Loucy (cell line): ENCODE results near the gene SNIP1.

ENCODE experiments used
- EZH2phosphoT487 ChIP-seq: fragments of 200-600 bp; IDR thresholded peaks from 2 replicates; pipeline ENCODE4 v1.6.1; 2018; ENCODE audit warnings: antibody characterized with exemption, mild to moderate bottlenecking, moderate library complexity, borderline replicate concordance
- TF ChIP-seq, protein P1 (sequence below): fragments of 200-600 bp; sonication (generic); conservative IDR thresholded peaks from 2 replicates; pipeline ENCODE4 v1.5.1; 2014; ENCODE audit warnings: mild to moderate bottlenecking, antibody characterized with exemption, low read length

DNA sequence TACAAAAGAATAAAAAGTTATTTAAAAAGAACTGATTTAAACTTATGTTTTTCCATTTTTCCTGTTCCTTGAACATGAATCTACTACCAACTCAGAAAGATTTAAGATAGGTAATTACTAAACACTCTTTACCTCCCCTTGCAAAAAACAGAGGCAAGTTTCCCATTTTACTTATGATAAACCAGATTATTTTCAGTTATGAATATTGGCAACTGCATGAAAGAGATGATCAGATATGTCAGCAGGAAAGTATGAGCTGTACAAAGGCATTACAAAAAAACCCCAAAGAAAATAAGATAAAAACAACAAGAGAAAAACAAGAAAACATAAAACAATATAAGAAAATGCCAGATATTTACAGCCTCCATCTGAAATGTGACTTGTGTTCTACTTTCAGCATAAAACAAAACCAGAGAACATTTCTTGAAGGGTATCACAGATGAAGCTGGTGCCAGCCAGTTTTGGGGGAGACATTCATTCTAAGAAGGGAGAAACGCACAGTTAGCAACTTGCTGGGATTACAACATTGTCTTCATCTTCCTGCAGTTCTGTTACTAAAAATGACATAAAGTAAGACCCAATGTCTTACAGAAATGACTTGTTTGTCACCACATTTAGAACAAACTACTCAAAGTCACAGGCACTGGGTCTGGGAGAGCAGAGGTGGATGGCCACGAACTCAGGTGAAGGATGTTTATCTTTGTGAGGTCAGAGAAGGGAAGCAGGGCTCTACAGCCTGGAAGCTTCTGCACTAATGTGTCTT lies 60.6 kb downstream of the SNIP1 start:
- TF ChIP-seq, protein P1, sequence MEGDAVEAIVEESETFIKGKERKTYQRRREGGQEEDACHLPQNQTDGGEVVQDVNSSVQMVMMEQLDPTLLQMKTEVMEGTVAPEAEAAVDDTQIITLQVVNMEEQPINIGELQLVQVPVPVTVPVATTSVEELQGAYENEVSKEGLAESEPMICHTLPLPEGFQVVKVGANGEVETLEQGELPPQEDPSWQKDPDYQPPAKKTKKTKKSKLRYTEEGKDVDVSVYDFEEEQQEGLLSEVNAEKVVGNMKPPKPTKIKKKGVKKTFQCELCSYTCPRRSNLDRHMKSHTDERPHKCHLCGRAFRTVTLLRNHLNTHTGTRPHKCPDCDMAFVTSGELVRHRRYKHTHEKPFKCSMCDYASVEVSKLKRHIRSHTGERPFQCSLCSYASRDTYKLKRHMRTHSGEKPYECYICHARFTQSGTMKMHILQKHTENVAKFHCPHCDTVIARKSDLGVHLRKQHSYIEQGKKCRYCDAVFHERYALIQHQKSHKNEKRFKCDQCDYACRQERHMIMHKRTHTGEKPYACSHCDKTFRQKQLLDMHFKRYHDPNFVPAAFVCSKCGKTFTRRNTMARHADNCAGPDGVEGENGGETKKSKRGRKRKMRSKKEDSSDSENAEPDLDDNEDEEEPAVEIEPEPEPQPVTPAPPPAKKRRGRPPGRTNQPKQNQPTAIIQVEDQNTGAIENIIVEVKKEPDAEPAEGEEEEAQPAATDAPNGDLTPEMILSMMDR = no peak
- TF ChIP-seq EZH2phosphoT487 = no peak
